ENCODE results near the gene C6orf15. TPM values are rescaled to one million over a fixed set of nuclear protein-coding genes. Genes with fewer than 3 reads are reported as not detected.

C6orf15 gene
- total RNA-seq, 1 experiment from 2014 or later = not detected

DNA sequence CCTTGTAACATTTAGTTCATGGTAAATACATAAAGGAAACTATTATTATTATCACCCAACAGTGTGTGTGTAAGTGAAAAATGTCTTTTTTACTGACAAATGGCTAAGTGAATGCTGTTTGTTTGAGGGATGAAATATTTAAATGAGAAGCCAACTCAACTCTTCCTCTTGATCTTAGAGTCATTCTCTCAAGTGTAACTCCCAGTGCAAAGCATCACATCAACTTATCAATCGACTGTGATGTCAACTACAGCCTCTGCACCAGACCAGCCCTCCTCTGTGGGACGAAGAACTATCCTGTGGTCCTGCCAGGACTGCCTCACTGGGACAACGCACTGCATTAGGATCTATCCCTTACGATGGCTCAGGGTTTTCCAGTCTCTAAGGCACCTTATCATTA lies 5.3 kb downstream of the C6orf15 start:
- ChIA-PET CTCF (no interaction called here), POLR2A (no interaction called here)
- H3K27ac Mint-ChIP-seq (ENCODE audit: unreplicated experiment) = no peak overlapping the region
- peaks cover 8% of the 10 kb centered on the region for H3K4me1 Mint-ChIP-seq (ENCODE audit: low read depth, unreplicated experiment)
- peaks cover 8% of the 10 kb centered on the region; the same call in 1 of the 2 replicates for H3K4me1 ChIP-seq
- H3K27me3 ChIP-seq (replicated peaks; ENCODE audit: control insufficient read depth, insufficient read depth, low read length) = no peaks in the 10 kb centered on the region
- no peaks in the 10 kb centered on the region for H3K9me3 Mint-ChIP-seq (ENCODE audit: unreplicated experiment)
- no peak overlapping the region for H3K4me3 ChIP-seq (ENCODE audit: low read depth, low read length)
- no peak for TF ChIP-seq CTCF (IDR thresholded peaks at IDR 0.05; ENCODE audit: insufficient read depth in 1 of 2, low read depth in 1 of 2, low read length in 1 of 2, severe bottlenecking in 1 of 2, unreplicated experiment in 1 of 2)
- no peaks in the 10 kb centered on the region for H3K36me3 Mint-ChIP-seq (ENCODE audit: insufficient read depth, unreplicated experiment)
- H3K9me3 ChIP-seq = no peaks in the 10 kb centered on the region
- H3K4me3 Mint-ChIP-seq (ENCODE audit: unreplicated experiment) = no peak overlapping the region
- intact Hi-C loops (cut with micrococcal nuclease; ENCODE audit: unreplicated experiment) = no loop called here
- DNase-seq = no peak
- BruUV-seq (replicated peaks) = no TSS peak
- H3K36me3 ChIP-seq (ENCODE audit: control insufficient read depth, insufficient read depth, low read length) = no peaks in the 10 kb centered on the region
- H3K27me3 Mint-ChIP-seq (ENCODE audit: insufficient read depth, unreplicated experiment) = peaks cover 4% of the 10 kb centered on the region

DNA sequence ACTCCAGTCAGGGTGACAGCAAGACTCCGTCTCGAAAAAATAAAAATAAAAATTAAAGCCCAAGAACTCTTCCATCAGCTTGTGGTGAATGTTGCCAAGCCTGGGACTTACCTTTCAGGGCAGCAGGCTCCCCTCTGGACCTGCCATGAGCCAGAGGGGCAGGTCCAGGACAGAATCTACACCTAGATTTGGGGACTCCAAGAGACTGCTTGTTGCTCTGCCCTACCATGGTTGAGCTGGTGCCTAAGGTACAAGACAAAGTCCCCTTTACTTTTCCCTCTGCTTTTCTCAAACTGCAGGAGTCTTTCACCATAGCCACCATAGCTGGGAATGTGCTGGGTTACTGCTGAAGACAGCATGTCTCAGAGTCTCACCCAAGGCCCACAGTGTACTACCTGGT lies 9.2 kb downstream of the C6orf15 start:
- no peaks in the 10 kb centered on the region for H3K9me3 Mint-ChIP-seq (ENCODE audit: unreplicated experiment)
- no peaks in the 10 kb centered on the region for H3K36me3 ChIP-seq (ENCODE audit: control insufficient read depth, insufficient read depth, low read length)
- no peaks in the 10 kb centered on the region for H3K36me3 Mint-ChIP-seq (ENCODE audit: insufficient read depth, unreplicated experiment)
- no peak for TF ChIP-seq CTCF (IDR thresholded peaks at IDR 0.05; ENCODE audit: insufficient read depth in 1 of 2, low read depth in 1 of 2, low read length in 1 of 2, severe bottlenecking in 1 of 2, unreplicated experiment in 1 of 2)
- no peak overlapping the region for H3K27ac Mint-ChIP-seq (ENCODE audit: unreplicated experiment)
- H3K9me3 ChIP-seq = no peaks in the 10 kb centered on the region
- DNase-seq = no peak
- POLR2A ChIA-PET = no interaction called here
- H3K4me3 ChIP-seq (ENCODE audit: low read depth, low read length) = no peak overlapping the region
- no peaks in the 10 kb centered on the region for H3K4me1 Mint-ChIP-seq (ENCODE audit: low read depth, unreplicated experiment)
- no peak overlapping the region for H3K4me3 Mint-ChIP-seq (ENCODE audit: unreplicated experiment)
- H3K4me1 ChIP-seq = no peaks in the 10 kb centered on the region
- H3K27me3 Mint-ChIP-seq (ENCODE audit: insufficient read depth, unreplicated experiment) = no peaks in the 10 kb centered on the region
- H3K27me3 ChIP-seq (replicated peaks; ENCODE audit: control insufficient read depth, insufficient read depth, low read length) = no peaks in the 10 kb centered on the region
- intact Hi-C loops (cut with micrococcal nuclease; ENCODE audit: unreplicated experiment) = no loop called here
- BruUV-seq (replicated peaks) = no TSS peak
- CTCF ChIA-PET = interaction anchor here (1.1 kb wide), 1 partner anchor 16 kb away, joined by 3 read pairs; no protein-coding TSS in a partner anchor

GRCh38 chr6:31098449-31098938 lies 13.9 kb downstream of the C6orf15 start:
- Mint-ChIP-seq H3K27ac (ENCODE audit: unreplicated experiment) (no peak overlapping the region), H3K36me3 (ENCODE audit: insufficient read depth, unreplicated experiment) (no peaks in the 10 kb centered on the region), H3K27me3 (ENCODE audit: insufficient read depth, unreplicated experiment) (no peaks in the 10 kb centered on the region), H3K9me3 (ENCODE audit: unreplicated experiment) (no peaks in the 10 kb centered on the region), H3K4me1 (ENCODE audit: low read depth, unreplicated experiment) (peaks cover 14% of the 10 kb centered on the region), H3K4me3 (ENCODE audit: unreplicated experiment) (no peak overlapping the region)
- no peaks in the 10 kb centered on the region for H3K27me3 ChIP-seq (replicated peaks; ENCODE audit: control insufficient read depth, insufficient read depth, low read length)
- intact Hi-C loops (cut with micrococcal nuclease; ENCODE audit: unreplicated experiment) = no loop called here
- BruUV-seq (replicated peaks) = no TSS peak
- DNase-seq = no peak
- no peaks in the 10 kb centered on the region for H3K9me3 ChIP-seq
- H3K4me1 ChIP-seq = peaks cover 7% of the 10 kb centered on the region
- ChIA-PET CTCF (no interaction called here), POLR2A (no interaction called here)
- TF ChIP-seq CTCF (IDR thresholded peaks at IDR 0.05; ENCODE audit: insufficient read depth in 1 of 2, low read depth in 1 of 2, low read length in 1 of 2, severe bottlenecking in 1 of 2, unreplicated experiment in 1 of 2) = no peak
- no peak overlapping the region for H3K4me3 ChIP-seq (ENCODE audit: low read depth, low read length)
- H3K36me3 ChIP-seq (ENCODE audit: control insufficient read depth, insufficient read depth, low read length) = no peaks in the 10 kb centered on the region

All from Caco-2 (cell line).